Measurements from ENCODE around the gene TM6SF1.

GRCh38 chr15:83166830-83167229 lies 59.4 kb downstream of the TM6SF1 start:
- TF ChIP-seq CTCF (IDR thresholded peaks at IDR 0.05; ENCODE audit: control extremely low read depth in 1 of 3, insufficient read depth in 1 of 3, low read depth in 1 of 3, low read length in 3 of 3): no peak
- TF ChIP-seq TAF1 (IDR thresholded peaks at IDR 0.05; ENCODE audit: low read depth, low read length): no peak

Measured in H1 (cell line).